Ovary (tissue), 9 donors: ENCODE data around the gene ZNF408. TPM values are rescaled to one million over a fixed set of nuclear protein-coding genes. Genes with fewer than 3 reads are reported as not detected.

Source experiments
- DNase-seq, 5 donors: peaks; one replicate each; pipeline ENCODE4 v3.0.0-alpha.2; 2019 to 2020
- H3K27ac ChIP-seq, 2 donors: fragments of 200-600 bp; one replicate each; pipeline versions ENCODE4 v1.5.1 to v1.8.0; 2019 to 2022
- H3K27me3 ChIP-seq: fragments of 200-600 bp; one replicate; pipeline ENCODE4 v1.8.0; 2022
- H3K36me3 ChIP-seq: fragments of 200-600 bp; sonication (generic); one replicate; pipeline ENCODE4 v1.5.1; 2019
- H3K4me1 ChIP-seq: one replicate; pipeline ENCODE4 v1.8.1; 2013; ENCODE audit warnings: mild to moderate bottlenecking, moderate library complexity; ENCODE audit not compliant: insufficient read depth
- H3K4me3 ChIP-seq: fragments of 200-600 bp; sonication (generic); one replicate; pipeline ENCODE4 v1.5.1; 2017
- H3K9me3 ChIP-seq, 2 donors: fragments of 200-600 bp in 1 of 2; sonication (generic) in 1 of 2; one replicate each; pipeline versions ENCODE4 v1.5.1 to v1.8.1; 2013 to 2019; ENCODE audit warnings: mild to moderate bottlenecking in 1 of 2, moderate library complexity in 1 of 2
- EP300 ChIP-seq: sonication (generic); formaldehyde crosslinking; IDR thresholded peaks from one replicate; pipeline ENCODE4 v1.6.1; 2017; ENCODE audit warnings: antibody characterized with exemption
- POLR2A ChIP-seq: fragments of 450-650 bp; IDR thresholded peaks from one replicate; pipeline ENCODE4 v1.6.1; 2017; ENCODE audit warnings: antibody characterized with exemption, mild to moderate bottlenecking, moderate library complexity
- WGBS, 3 donors: extraction: QIAGEN DNeasy Blood & Tissue Kit in 1 of 3; methylation state at CpG; one replicate each; pipeline versions ENCODE4 v1.1.5 to v1.1.7; 2013 to 2017; 5-methylcytosine and 5-hydroxymethylcytosine counted together
- intact Hi-C, 4 donors: fragments of 100-400 bp; cut with DNase I; formaldehyde crosslinking; loops; one replicate each; pipeline versions ENCODE4 v1.11.0 to v1.15.1; 2022 to 2023
- polyA plus RNA-seq, 2 donors: library from polyadenylated mRNA; stranded (reverse); fragments of 200-250 nt in 1 of 2; fragments of 350-450 nt in 1 of 2; fragmentation: Illumina TruSeq in 1 of 2; extraction: RNeasy Lipid Tissue Mini Kit (QIAGEN cat#74804) in 1 of 2; gene quantifications; one replicate each; pipeline ENCODE4 v1.2.3, GENCODE V29; 2013 to 2014
- total RNA-seq, 7 donors: library from RNA; depleted of rRNA in 2 of 7; stranded (reverse); fragments of >200 nt in 2 of 7; fragmentation: NEBNext Ultra II Directional in 3 of 7; extraction: Animal tissue kit (Norgen Biotek cat#: 25700) in 3 of 7; gene quantifications; one replicate each; pipeline versions ENCODE4 v1.1.0 to v1.2.4, GENCODE V29; 2016 to 2023
- TF ChIP-seq, protein P1 (sequence below), 3 donors: fragments of 450-650 bp in 2 of 3; fragments of 200-600 bp in 1 of 3; IDR thresholded peaks; one replicate each; pipeline versions ENCODE4 v1.5.1 to v1.8.0; 2016 to 2022; ENCODE audit warnings: antibody characterized with exemption in 3 of 3, mild to moderate bottlenecking in 1 of 3
- donor health status: DM: no; HTN: no; CAD: no; lungs with moderate emphysema.
- donor health status: DM: no; HTN: no; CAD: no.
- donor health status: Bipolar disorder and iron deficiency.
- donor health status: DM: yes; HTN: yes; CAD: no.
- donor health status: DM: no; HTN: no; CAD: no.
- donor health status: DM: yes; HTN: yes; CAD: no.

The ZNF408 gene
- total and polyA plus RNA-seq, 9 donors, result 1.4 to 11.6 (median 7.8) TPM

DNA sequence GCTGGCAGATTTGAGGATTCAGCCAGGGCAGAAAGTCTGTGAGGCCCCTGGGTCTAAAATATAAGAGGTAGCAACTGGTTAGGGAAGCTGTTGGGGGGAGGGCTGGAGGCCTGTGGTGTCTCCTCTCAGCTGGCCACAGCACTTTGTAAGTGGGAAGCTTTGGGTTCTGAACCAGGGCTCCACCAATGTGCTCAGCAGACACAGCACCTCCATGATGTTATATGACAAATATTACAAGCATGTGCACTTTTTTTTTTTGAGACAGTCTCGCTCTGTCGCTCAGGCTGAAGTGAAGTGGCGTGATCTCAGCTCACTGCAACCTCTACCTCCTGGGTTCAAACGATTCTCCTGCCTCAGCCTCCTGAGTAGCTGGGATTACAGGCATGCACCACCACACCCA is 8.4 kb upstream of the ZNF408 start:
- Histone ChIP-seq H3K27ac (no peak overlapping the region), H3K9me3 (no peaks in the 10 kb centered on the region), H3K4me1 (peaks cover 12% of the 10 kb centered on the region), H3K36me3 (no peaks in the 10 kb centered on the region), H3K4me3 (no peak overlapping the region), H3K27me3 (no peaks in the 10 kb centered on the region)
- TF ChIP-seq EP300 (no peak), POLR2A (no peak)
- TF ChIP-seq, protein P1, sequence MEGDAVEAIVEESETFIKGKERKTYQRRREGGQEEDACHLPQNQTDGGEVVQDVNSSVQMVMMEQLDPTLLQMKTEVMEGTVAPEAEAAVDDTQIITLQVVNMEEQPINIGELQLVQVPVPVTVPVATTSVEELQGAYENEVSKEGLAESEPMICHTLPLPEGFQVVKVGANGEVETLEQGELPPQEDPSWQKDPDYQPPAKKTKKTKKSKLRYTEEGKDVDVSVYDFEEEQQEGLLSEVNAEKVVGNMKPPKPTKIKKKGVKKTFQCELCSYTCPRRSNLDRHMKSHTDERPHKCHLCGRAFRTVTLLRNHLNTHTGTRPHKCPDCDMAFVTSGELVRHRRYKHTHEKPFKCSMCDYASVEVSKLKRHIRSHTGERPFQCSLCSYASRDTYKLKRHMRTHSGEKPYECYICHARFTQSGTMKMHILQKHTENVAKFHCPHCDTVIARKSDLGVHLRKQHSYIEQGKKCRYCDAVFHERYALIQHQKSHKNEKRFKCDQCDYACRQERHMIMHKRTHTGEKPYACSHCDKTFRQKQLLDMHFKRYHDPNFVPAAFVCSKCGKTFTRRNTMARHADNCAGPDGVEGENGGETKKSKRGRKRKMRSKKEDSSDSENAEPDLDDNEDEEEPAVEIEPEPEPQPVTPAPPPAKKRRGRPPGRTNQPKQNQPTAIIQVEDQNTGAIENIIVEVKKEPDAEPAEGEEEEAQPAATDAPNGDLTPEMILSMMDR (IDR thresholded peaks at IDR 0.05), result no peak
- no peak for DNase-seq
- WGBS, 3 donors, result 87 to 94% (median 88%) methylated on average over 4 of the region's 4 CpGs
- intact Hi-C loops, result no loop called here

DNA sequence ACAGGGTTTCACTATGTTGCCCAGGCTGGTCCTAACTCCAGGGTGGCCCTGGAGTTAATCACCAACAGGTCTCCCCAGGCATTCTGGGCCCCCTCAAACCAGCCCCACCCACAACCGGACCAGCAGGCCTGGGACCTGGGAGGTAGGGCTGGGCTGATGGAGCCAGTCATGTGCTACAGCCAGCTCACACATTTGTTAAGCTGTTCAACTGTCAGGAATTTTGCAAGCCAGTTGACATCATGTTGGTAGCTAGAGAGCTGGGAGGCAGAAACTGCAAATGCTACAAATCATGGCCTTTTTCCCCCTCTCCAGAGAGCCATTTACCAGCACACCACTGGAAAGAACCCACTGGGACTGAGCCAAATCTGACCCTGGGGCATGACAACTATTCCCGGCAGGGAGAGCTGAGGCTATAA is 7.2 kb upstream of the ZNF408 start:
- TF ChIP-seq EP300 (no peak), POLR2A (no peak)
- H3K4me3 ChIP-seq, result no peak overlapping the region
- intact Hi-C loops, result no loop called here
- no peaks in the 10 kb centered on the region for H3K36me3 ChIP-seq
- H3K27me3 ChIP-seq, result no peaks in the 10 kb centered on the region
- WGBS, 3 donors, result 46 to 61% (median 58%) methylated on average over 2 of the region's 2 CpGs
- H3K9me3 ChIP-seq, result no peaks in the 10 kb centered on the region
- no peak overlapping the region for H3K27ac ChIP-seq
- no peak for DNase-seq
- H3K4me1 ChIP-seq, result peaks cover 18% of the 10 kb centered on the region

DNA sequence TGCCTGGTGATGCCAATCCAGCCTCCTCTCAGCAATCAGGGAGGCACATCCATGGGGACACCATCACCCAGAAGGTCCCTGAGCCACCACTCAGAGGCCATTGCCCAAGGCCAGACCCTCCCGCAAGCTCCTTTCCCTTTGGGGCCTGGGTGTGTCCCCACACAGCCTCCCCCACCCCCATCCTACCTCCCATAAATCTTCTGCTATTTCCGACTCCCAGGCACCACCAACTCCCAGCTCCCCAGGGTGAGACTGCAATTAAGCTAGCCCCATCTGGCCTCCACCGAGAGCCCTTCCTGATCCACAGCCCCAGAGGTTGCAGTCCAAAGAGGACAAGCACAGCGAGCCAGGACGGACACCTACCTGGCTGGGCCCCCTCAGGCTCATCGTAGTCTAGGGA is 6.8 kb upstream of the ZNF408 start:
- intact Hi-C loops, result no loop called here
- H3K9me3 ChIP-seq, result no peaks in the 10 kb centered on the region
- DNase-seq, result no peak
- no peaks in the 10 kb centered on the region for H3K36me3 ChIP-seq
- H3K27me3 ChIP-seq, result no peaks in the 10 kb centered on the region
- no peak overlapping the region for H3K4me3 ChIP-seq
- H3K27ac ChIP-seq, result no peak overlapping the region
- TF ChIP-seq, protein P1 (IDR thresholded peaks at IDR 0.05), result no peak
- TF ChIP-seq EP300 (no peak), POLR2A (no peak)
- peaks cover 19% of the 10 kb centered on the region for H3K4me1 ChIP-seq
- WGBS, 3 donors, result 76 to 83% (median 77%) methylated on average over 6 of the region's 6 CpGs

DNA sequence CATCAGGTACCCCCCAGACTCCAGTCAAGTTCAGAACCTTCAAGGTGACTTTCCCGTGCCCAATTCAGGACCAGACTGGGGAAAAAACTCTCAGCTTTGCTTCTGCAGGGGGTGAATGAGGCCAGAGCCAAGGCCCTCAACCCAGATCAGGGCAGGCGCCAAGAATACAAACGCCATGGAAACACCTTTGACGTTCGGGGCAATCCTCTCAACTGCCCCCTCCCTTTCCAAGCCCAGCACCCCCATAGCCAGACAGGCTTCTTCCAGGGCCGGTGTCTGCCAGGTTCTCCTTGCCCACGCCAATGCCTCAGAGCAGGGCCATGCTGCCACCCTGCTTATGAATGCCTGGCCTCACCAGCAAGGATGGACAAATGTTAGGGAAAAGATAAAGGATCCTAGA is 6.2 kb upstream of the ZNF408 start:
- DNase-seq, result no peak
- TF ChIP-seq EP300 (no peak), POLR2A (no peak)
- TF ChIP-seq, protein P1 (IDR thresholded peaks at IDR 0.05), result no peak
- Histone ChIP-seq H3K4me1 (peaks cover 22% of the 10 kb centered on the region), H3K36me3 (no peaks in the 10 kb centered on the region), H3K27ac (no peak overlapping the region), H3K4me3 (no peak overlapping the region), H3K27me3 (no peaks in the 10 kb centered on the region), H3K9me3 (no peaks in the 10 kb centered on the region)
- WGBS, 3 donors, result 71 to 79% (median 76%) methylated on average over 7 of the region's 7 CpGs
- intact Hi-C loops, result no loop called here

DNA sequence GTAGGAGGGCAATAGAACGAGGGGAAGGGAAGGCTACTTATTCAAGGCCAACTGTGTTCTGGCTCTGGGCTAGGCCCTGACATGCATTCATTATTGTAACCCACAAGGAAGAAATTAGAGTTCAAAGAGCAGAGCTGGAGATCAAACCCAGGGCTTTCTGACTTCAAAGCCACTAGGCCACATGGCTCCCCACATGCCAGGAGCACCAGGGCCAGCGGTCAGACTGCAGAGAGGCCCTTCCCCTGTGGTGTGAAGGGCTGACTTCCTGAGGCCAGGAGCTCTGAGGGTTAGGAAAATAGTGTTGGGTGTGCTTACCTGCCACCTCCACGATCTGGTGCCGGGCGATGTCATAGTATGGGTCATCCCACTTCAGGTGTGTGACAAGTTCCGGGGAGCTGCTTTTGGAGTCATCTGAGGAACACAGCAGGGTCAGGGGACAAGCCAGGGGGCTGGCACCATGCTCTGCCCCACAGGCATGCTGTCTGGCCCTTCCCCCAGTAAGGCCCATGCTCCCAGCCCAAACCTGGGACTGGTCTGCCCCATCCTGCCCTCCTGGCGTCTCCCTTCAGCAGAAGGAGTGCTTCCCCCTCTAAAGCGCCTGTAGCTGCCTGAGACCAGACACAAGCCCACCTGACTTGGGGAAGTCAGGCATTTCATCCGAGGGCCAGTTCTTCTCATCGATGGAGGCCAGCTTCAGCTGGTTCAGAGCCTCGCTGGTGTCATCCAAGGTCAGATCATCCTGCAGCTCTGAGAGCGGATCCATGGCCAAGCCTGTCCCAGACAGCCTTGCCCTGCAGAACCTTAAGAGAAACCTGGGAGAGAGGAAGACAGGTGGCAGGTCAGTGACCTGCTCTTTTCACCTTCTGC is 5.3 kb upstream of the ZNF408 start:
- Histone ChIP-seq H3K4me3 (no peak overlapping the region), H3K4me1 (peaks cover 22% of the 10 kb centered on the region), H3K27ac (no peak overlapping the region), H3K9me3 (no peaks in the 10 kb centered on the region), H3K27me3 (no peaks in the 10 kb centered on the region), H3K36me3 (no peaks in the 10 kb centered on the region)
- TF ChIP-seq, protein P1 (IDR thresholded peaks at IDR 0.05), result no peak
- no peak for TF ChIP-seq POLR2A
- no peak for TF ChIP-seq EP300
- DNase-seq, result no peak
- 79 to 87% (median 86%) methylated on average over 12 of the region's 12 CpGs for WGBS, 3 donors
- intact Hi-C loops, result no loop called here
